NCI-H69 (cell line): ENCODE results near the gene CCNT1.
A peak's percentile ranks its signal among the peaks of the same experiment; 100 is the strongest.
"Not testable (repeated sequence)": the region's sequence is repeated elsewhere in the genome, so short reads cannot be mapped to it uniquely, and the experiment has no call there.

Source experiments
- DNase-seq: peaks from one replicate; lab custom pipeline; 2025; lab: John Stamatoyannopoulos, UW

Gene CCNT1

DNA sequence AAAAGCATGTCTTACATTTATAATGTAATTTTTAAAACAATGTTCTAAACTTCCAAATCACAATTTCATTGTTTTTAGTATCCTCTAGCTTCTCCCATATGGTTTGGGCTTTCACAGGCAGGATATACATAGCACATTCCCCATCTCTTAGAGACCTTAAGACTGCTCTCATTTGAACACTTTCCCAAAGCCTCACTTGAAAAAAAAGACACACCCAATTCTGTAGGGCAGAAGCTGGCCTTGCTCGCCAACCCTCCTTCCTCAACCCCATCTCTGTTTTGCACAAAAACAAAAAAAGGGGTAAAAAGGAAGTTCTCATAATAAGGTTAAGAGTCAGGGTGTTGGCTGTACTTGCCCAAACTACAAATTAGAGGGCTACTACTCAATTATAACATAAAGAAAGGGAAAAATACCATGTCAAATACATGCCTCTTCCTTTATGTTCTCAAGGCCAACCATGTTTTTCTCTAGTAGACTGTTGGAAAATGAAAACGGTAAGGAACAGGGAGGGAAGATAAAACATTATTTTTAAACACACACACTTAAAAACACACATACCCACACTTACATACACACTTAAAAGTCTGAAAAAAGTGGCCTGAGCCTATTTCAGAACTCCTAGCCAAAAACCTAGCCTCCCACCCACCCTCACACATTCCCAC is 24.6 kb downstream of the CCNT1 start:
- DNase-seq: no peak

DNA sequence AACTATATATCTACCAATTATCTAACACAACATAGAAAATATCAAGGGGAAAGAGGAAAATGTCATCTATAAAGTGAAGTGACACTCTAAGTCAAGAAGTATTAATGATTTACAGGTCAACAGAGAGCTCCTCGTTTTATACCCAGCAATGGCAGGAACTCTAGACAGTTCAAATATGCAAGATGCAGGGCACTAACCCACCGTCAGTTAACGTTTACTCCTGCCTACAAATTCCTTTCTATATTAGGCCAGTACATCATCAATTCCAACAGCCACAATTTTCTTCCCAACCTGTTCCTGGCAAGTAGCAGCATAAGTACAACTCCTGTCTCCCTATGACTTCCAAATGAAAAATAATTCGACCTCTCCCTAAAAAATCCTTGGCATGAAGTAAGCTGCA is 25.5 kb downstream of the CCNT1 start:
- no peak for DNase-seq

DNA sequence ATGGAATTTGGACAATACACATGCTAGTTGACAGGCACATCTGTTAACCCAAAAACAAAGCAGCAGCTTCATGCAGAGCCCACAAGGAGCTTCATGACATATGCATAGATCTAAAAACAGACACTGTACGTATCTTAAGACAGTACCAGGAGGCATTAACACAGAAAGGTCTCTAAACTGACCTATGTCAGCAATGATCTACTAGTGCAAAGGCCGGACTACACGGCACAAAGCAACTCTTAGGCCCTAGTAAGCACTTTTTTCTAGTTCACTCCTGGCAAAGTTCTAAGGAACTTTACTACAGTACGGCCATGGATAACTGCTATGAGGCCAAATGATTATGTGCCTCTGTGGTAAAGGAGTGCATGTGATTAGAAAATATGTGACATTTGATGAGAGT is 26.1 kb downstream of the CCNT1 start:
- DNase-seq: no peak

DNA sequence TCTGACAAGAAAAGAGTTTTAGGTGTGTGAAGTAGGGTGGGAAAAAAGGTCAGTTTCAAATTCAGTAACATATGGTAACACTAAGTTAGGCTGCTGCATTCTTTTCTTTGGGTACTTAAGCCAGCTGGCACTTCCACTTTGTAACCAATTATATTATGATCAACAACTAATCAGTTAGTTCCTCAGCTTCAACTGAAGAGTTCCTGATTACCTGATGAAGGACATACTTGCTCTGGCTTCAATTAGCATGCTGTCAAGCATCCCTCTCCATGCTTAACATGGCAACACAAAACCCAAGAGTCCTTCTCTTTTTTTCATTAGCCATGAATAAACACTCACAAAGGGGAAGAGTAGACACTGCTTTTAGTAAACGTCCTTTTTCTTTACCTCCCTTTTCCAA is 27.7 kb downstream of the CCNT1 start:
- DNase-seq: no peak

DNA sequence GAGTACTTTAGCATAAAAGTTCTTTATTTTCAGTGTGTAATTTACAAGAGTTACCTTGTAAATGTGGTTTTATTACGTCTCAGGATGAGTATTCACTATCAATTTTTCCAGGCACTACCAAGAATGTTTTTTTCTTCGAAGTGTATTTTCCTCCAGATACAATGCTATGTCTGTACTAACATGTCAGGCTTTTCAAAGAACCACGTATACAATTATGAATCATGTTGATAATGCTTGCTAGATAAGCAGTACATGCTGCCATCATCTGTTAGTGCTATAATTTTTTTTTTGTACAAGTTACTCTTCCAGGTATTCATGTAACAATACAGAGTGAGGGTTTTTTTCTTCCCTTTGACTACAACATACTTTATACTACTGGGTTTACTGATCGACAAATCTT is 28.9 kb downstream of the CCNT1 start:
- DNase-seq: no peak

DNA sequence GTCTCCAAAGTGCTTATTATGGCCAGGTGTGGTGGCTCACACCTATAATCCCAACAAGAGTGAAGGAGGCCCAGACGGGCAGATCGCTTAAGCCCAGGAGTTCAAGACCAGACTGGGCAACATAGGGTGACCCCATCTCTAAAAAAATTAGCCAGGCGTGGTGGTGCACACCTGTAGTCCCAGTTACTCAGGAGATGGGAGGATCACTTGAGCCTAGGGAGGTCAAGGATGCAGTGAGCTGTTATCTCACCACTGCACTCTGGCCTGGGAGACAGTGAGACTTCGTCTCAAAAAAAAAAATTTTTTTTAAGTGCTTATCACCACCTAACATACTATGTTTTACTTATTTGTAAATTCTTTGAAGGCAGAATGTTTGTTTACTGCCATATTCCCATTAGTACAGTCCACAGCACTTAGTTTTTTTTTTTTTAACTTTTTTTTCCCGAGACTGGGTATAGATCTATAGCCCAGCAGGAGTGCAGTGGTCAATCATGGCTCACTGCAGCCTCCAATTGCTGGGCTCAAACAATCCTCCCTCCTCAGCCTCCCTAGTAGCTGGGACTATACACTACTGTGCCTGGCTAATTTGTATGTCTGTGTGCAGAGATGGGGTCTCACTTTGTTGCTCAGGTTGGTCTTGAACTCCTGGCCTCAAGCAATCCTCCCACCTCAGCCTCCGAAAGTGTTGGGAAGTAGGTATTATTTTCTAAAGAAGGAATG is 29.7 kb downstream of the CCNT1 start:
- DNase-seq: no peak

DNA sequence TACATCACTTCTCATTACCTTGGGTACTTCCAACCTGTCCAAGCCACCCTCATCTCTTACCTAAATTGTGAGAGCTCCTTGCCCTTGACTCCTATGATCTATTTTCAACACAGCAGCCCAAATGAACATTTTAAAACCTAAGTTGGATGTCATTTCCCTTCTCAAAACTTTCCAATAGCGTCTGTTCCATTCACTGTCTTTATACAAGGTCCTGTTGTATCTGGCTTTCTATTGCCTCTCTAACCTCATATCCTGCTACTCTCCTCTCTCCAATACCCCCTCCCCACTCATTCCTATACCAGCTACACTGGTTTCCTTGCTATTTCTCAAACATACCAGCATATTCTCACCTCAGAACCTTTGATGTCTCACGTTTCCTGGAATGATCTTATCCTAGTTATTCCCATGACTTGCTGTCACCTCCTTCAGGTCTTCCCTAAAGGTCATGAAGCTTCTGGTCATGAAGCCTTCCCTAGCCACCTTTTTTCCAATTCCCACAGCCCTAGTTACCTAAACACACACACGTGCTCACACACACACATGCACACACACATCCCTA is 30.4 kb downstream of the CCNT1 start:
- no peak for DNase-seq

DNA sequence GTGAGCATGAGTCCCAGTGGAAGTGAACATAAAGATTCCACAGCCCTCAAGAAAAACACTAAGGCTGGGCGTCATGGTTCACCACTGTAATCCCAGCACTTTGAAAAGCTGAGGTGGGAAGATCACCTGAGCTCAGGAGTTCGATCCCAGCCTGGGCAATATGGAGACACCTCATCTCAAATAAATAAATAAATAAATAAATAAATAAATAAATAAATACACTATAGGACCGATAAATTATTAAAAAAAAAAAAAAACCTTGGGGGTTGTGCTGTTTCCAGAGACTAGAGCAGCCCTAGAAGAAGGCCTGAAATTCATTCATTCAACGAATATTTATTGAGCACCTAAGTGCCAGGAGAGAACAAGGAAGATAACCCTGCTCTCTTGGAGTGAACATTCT is 33.0 kb downstream of the CCNT1 start:
- no peak for DNase-seq

DNA sequence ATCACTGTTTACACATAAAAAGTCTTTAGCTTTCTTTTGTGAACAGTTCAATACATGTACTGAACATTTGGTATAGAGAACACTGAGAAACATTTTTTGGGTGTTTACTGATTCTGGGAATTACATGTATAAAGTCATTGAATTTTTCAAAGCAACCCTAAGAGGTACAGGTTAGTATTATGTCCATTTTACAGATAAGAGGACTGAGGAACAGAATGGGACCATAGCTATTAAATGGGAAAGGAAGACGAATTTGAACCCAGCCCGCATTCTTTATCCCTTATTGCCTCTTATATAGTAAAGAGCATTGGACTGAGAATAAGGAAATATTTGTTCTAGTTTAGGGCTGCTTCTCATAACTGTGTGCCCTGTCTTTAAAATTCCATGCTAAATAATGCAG is 33.6 kb downstream of the CCNT1 start:
- no peak for DNase-seq

DNA sequence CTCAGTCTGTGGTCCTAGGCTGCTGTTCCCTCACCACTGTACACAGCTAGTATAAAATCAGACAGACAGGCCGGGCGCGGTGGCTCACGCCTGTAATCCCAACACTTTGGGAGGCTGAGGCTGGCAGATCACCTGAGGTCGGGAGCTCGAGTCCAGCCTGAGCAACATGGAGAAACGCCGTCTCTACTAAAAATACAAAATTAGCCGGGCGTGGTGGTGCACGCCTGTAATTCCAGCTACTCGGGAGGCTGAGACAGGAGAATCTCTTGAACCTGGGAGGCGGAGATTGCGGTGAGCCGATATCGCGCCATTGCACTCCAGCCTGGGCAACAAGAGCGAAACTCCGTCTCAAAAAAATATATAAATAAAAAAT is 34.0 kb downstream of the CCNT1 start:
- DNase-seq: not testable (repeated sequence)

DNA sequence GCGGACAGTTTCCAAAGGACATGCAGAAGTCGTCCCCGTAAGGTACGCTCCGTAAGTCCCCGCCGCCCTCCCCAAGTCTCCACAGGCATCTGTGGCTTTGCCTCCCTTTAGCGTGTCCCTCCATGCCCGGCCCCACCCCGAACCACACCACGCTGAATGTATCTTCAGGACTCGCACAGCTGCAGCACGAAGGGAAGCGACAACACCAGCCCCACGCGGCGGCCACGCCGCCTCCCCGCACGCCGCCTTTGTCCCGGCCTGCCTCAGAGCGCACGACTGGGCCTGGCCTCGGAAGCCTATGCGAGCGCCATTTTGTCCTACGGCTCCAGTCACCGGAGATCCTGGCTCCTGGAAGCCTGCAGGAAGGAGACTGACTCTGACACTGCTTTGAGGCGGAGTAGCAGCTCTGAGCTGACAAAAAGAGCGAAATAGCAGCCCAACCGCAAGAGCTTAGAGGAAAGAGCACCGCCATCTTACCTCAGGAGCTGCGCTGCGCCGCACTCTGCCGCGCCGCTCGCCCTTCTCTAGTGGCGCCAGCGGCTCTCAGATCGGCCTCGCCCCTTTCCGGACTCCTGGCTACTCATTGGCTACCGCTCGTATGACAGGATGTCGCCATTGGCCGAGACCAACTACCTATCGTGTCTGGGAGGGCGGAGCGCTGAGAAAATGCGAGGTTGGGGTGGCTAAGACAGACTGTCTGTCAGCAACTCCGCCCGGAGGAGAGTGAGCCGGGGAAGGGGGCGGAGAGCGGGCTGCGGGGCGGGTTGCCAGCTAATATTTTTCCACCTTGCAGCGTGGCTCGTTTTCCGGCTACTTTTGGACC is 34.6 kb downstream of the CCNT1 start, which contains the start of gene KANSL2:
Gene KANSL2 (minus strand): TSS at position 529 of the 823 bp plus-strand sequence. CDS start 606 bp downstream, outside the sequence.
- peak; percentile 100 for DNase-seq

DNA sequence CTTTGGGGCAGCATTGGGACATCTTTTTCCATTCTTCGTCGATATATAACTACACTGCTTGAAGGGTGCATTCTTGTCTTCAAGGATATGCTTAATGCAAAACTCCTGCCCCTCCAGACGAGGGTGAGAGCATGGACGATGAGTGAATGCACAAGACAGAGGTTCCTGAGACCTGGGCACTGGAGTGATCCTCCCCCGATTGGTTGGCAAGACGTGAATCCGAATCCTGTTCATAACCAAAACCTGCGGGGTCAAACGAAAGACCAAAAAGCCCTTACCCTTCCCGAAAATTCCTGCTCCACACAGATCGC is 35.2 kb downstream of the CCNT1 start:
- peak; percentile 68 for DNase-seq

DNA sequence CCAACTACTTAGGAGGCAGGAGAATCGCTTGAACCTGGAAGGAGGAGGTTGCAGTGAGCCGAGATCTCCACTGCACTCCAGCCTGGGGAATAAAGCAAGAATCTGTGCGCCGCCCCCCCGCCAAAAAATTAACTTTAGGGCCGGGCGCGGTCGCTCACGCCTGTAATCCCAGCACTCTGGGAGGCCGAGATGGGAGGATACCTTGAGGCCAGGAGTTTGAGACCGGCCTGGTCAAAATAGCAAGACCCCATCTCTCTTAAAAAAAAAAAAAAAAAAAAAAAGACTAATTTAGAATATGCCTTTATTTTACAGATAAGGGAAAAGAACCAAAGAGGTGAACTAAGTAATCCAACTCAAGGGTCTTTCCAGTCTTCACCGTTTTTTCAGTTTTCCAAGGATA is 35.6 kb downstream of the CCNT1 start:
- no peak for DNase-seq

DNA sequence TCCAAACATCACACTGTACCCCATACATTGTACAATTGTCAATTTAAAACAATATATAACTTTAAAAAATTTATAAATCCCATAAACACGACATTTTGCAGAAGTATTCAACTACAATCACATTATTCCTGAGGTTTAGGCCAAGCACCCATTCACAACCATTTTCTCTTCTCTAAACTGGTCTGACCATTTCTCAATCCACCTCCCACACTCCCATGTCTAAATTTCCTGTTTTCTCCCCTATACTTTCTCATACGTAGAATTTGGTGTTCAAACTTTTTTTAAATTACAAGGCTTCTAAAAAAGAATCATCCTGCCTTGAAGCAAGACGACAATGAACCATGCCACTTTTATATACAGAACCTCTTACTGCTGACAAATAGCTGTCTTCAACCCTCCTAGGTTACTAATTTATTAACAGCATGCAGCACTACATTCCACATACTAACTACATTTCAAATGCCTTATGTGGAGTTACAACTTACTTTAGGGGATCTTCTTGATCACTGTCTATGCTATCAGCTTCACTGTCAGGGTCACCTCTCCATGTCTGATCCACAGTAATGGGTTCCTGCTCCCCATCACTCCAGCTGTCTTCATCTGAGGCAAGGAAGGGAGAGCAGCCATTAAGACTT is 37.8 kb downstream of the CCNT1 start:
- no peak for DNase-seq

DNA sequence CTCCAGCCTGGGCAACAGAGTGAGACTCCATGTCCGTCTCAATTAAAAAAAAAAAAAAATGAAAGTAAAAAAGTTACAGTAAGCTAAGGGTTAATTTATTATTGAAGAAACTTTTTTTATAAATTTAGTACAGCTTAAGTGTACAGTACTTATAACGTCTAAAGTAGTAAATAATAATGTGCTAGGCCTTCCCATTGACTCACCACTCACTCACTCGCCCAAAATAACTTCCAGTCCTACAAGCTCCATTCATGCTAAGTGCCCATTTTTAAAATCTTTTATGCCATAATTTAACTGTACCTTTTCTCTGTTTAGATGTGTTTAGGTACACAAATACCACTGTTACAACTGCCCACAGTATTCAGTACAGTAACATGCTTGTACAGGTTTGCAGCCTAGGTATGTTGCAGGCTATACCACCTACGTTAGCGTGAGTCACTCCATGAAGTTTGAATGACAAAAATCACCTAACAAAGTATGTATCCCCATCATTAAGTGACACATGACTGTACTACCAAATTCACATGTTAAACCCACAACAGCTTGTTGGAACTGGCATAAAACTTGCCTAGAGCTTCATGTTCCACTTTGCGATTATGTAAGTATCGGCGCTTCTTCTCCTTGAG is 45.2 kb downstream of the CCNT1 start:
- DNase-seq: no peak

DNA sequence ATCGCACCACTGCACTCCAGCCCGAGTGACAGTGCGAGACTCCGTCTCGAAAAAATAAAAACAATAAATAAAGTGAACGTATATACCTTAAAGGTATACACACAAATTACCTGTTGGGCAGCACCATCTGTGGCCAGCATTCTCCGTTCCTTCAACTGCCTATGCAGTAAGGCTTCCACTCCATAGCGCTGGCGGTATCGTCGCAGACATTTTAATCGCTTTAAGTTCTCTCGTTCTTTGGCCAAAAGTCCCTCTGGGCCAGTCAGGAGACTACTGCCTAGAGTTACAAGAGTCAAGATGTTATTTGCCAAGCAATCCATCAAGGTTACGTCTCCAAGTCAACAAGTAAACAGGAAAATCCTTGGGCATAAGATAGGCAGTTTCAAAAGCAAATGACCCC is 47.5 kb downstream of the CCNT1 start:
- no peak for DNase-seq

DNA sequence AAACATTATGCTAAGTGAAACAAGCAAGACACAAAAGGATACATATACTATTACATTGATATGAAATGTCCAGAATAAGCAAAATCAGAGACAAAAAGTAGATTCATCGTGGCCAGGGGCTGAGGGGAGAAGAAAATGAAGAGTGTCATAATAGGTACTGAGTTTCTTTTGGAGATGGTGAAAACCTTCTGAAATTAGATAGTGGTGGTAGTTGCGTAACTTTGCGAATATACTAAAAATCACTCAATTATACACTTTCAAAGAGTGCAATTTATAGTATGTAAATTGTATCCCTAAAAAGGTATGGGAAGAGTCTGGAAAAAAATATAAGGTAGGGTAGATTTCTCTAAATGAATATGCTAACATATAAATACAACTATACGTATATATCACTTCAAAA is 56.6 kb downstream of the CCNT1 start:
- DNase-seq: no peak

DNA sequence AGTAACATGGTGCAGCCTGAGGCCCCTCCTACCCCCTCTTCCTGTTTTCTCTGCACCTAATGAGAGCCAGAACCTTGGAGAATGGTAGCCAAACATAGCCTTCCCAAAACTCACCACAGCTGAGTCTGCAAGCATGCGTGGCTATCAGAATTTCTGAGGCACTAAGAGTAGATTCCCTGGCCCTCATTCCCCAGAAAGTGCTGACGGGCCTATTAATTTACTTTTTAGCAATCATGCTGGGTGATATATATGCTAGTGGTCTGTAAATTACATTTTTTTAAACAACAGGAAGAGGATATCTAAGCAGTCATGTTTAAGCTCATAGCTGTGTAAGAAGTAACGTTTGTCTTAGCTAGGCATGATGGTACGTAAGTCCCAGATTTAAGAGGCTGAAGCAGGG is 64.8 kb downstream of the CCNT1 start:
- DNase-seq: no peak

DNA sequence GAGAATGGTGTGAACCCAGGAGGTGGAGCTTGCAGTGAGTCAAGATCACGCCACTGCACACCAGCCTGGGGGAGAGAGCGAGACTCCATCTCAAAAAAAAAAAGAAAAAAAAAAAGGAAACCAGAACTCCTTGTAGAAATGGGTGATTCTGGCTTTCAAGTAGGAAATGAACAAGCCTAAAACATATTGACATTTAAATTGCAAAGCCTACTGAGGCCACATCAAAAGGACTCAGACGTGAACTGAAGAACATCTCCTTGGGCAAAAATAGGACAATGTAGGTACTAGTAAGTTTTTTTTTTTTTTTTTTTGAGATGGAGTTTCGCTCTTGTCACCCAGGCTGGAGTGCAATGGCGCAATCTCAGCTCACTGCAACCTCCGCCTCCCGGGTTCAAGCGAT is 71.2 kb downstream of the CCNT1 start:
- not testable (repeated sequence) for DNase-seq

DNA sequence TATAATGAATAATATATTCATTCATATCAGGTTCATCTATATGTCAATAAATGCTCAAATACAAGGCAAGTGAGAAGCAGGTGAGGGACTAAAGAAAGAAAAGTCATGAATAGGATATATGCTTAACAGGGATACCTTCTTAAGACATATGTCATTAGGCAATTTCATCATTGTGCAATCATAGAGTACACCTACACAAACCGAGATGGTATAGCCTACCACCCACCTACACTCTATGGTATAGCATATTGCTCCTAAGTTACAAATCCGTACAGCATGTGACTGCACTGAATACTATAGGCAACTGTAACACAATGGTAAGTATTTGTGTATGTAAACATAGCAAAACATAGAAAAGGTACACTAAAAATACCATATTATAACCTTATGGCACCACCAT is 73.5 kb downstream of the CCNT1 start:
- no peak for DNase-seq

DNA sequence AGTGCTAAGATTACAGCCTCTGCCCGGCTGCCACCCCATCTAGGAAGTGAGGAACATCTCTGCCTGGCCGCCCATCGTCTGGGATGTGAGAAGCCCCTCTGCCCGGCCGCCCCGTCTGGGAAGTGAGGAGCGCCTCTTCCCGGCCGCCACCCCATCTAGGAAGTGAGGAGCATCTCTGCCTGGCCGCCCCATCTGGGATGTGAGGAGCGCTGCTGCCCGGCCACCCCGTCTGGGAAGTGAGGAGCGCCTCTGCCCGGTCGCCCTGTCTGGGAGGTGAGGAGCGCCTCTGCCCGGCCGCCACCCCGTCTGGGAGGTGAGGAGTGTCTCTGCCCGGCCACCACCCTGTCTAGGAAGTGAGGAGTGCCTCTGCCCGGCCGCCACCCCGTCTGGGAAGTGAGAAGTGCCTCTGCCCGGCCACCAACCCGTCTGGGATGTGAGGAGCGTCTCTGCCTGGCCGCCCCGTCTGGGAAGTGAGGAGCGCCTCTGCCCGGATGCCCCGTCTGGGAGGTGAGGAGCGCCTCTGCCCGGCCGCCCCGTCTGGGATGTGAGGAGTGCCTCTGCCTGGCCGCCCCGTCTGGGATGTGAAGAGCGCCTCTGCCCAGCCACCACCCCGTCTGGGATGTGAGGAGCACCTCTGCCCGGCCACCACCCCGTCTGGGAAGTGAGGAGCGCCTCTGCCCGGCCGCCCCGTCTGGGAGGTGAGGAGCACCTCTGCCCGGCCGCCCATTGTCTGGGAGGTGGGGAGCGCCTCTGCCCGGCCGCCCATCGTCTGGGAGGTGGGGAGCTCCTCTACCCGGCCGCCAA is 74.6 kb downstream of the CCNT1 start:
- not testable (repeated sequence) for DNase-seq
